BJ (cell line): Measurements from ENCODE around the gene DCPS. TPM values are rescaled to one million over a fixed set of nuclear protein-coding genes. Genes with fewer than 3 reads are reported as not detected.
"Not testable (repeated sequence)": the region's sequence is repeated elsewhere in the genome, so short reads cannot be mapped to it uniquely, and the experiment has no call there.

Source experiments
- CTCF ChIA-PET: fragments of 350-600 bp; formaldehyde crosslinking; extraction: SDS; loops from one replicate; lab custom pipeline; 2021; ENCODE audit warnings: antibody characterized with exemption, inconsistent platforms; lab: Yijun Ruan, JAX
- POLR2A ChIA-PET: fragments of 300-600 bp; sonication (Branson Sonifier 250); formaldehyde crosslinking; extraction: SDS; loops from one replicate; lab custom pipeline; 2021; ENCODE audit warnings: antibody characterized with exemption; lab: Charles Lee
- DNase-seq: peaks from one replicate; pipeline ENCODE4 v3.0.0-alpha.2; 2011; ENCODE audit warnings: low read depth
- H3K27me3 ChIP-seq: 2 replicates; pipeline ENCODE4 v1.6.0; 2011; ENCODE audit warnings: low read length; ENCODE audit not compliant: control insufficient read depth, insufficient read depth
- H3K36me3 ChIP-seq: 2 replicates; pipeline ENCODE4 v1.5.1; 2011; ENCODE audit warnings: low read length; ENCODE audit not compliant: control insufficient read depth, insufficient read depth
- H3K4me3 ChIP-seq: 2 replicates; pipeline ENCODE4 v1.5.1; 2011; ENCODE audit warnings: low read depth, mild to moderate bottlenecking, control low read depth, low read length
- CTCF ChIP-seq: IDR thresholded peaks from 2 replicates; pipeline ENCODE4 v1.5.1; 2011; ENCODE audit warnings: low read depth, mild to moderate bottlenecking, control low read depth, inconsistent platforms, low read length, moderate library complexity; ENCODE audit not compliant: insufficient read depth
- polyA plus RNA-seq: library from polyadenylated mRNA; depleted of rRNA; stranded (reverse); fragments of >200 nt; gene quantifications from 2 replicates; pipeline ENCODE4 v1.2.3, GENCODE V29; 2011

The DCPS gene
- polyA plus RNA-seq, 1 experiment, result 23.5 TPM

- ChIA-PET POLR2A (interaction anchor here (0.8 kb wide), 1 partner anchor 14 kb away, joined by 4 read pairs; no protein-coding TSS in a partner anchor), CTCF (interaction anchor here (0.6 to 1.0 kb wide), 4 partner anchors 11 to 177 kb away, joined by 3 to 4 read pairs (median 3); no protein-coding TSS in a partner anchor)
- TF ChIP-seq CTCF, result no peak
- Histone ChIP-seq H3K27me3 (no peaks in the 10 kb centered on the region), H3K36me3 (no peaks in the 10 kb centered on the region), H3K4me3 (peak overlapping the region; percentile 69)
- DNase-seq, result no peak
Observed at GRCh38 chr11:126304457-126305075, 706 bp downstream of the DCPS start.

GRCh38 chr11:126305699-126306098 is 1.8 kb downstream of the DCPS start:
- peaks cover 1% of the 10 kb centered on the region; the same call in 1 of the 2 replicates for H3K36me3 ChIP-seq
- POLR2A ChIA-PET, result no interaction called here
- H3K4me3 ChIP-seq, result no peak overlapping the region
- no peaks in the 10 kb centered on the region for H3K27me3 ChIP-seq
- CTCF ChIA-PET, result interaction anchor here (0.8 to 1.0 kb wide), 2 partner anchors 175 kb away, joined by 3 read pairs; no protein-coding TSS in a partner anchor
- DNase-seq, result no peak
- no peak for TF ChIP-seq CTCF

GRCh38 chr11:126307706-126308105 is 3.8 kb downstream of the DCPS start:
- Histone ChIP-seq H3K27me3 (no peaks in the 10 kb centered on the region), H3K4me3 (no peak overlapping the region), H3K36me3 (peaks cover 1% of the 10 kb centered on the region; the same call in 1 of the 2 replicates)
- no peak for DNase-seq
- TF ChIP-seq CTCF, result peak; percentile 63
- CTCF ChIA-PET, result interaction anchor here (0.7 to 5.2 kb wide), 12 partner anchors 9 to 279 kb away, joined by 3 to 44 read pairs (median 4); partner anchors contain the start of gene ST3GAL4
- POLR2A ChIA-PET, result no interaction called here

GRCh38 chr11:126308271-126308671 is 4.4 kb downstream of the DCPS start:
- Histone ChIP-seq H3K36me3 (peaks cover 1% of the 10 kb centered on the region; the same call in 1 of the 2 replicates), H3K4me3 (no peak overlapping the region), H3K27me3 (no peaks in the 10 kb centered on the region)
- DNase-seq, result no peak
- no peak for TF ChIP-seq CTCF
- POLR2A ChIA-PET, result no interaction called here
- CTCF ChIA-PET, result interaction anchor here (0.7 to 5.2 kb wide), 11 partner anchors 8 to 278 kb away, joined by 3 to 44 read pairs (median 4); partner anchors contain the start of gene ST3GAL4

GRCh38 chr11:126308771-126309170 is 4.9 kb downstream of the DCPS start:
- CTCF ChIA-PET, result interaction anchor here (1.6 to 5.2 kb wide), 4 partner anchors 9 to 126 kb away, joined by 7 to 44 read pairs (median 22); partner anchors contain the start of gene ST3GAL4
- POLR2A ChIA-PET, H3K27me3 ChIP-seq, H3K36me3 ChIP-seq, DNase-seq, H3K4me3 ChIP-seq: not testable (repeated sequence)
